ENCODE measurements around the gene KBTBD2. TPM values are rescaled to one million over a fixed set of nuclear protein-coding genes. Genes with fewer than 3 reads are reported as not detected.

The KBTBD2 gene
- total and polyA plus RNA-seq, 4 donors, result 45.0 to 78.8 (median 46.0) TPM

DNA sequence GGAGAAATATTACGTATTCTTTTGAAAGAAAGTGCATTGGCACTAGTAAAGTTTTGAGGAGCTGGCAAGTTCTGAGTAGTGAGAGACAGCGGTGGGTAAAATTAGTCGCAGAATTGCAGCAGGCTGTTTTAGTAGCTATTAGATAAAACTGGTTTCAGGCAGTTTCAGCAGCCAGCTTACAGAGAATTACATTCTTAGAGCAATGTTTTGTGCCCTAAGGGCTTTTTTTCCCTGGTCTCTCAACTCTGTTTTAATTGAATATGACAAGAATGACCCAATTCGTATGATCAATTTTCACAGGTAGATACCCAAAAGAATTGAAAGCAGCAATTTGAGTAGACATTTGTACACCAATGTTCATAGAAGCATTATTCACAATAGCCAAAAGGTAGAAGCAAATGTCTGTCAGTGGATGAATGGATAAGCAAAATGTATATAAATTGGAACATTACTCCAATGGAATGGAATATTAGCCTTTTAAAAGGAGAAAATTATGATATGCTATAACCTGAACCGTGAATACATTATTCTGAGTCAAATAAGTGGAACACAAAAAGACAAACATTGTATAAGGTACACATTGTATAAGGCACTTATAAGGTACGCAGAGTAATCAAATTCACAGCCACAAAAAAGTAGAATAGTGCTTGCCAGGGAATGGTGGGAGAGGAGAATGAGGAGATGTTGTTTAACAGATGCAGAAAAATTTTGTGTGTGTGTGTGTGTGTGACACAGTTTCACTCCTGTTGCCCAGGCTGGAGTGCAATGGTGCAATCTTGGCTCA, 5.2 kb upstream of the KBTBD2 start:
- DNase-seq (ENCODE audit: low read depth in 4 of 6, low spot score in 6 of 6), result peak in 1 of 6 donors; percentile 67
- Histone ChIP-seq H3K27me3 (ENCODE audit: control insufficient read depth, insufficient read depth, low read length) (no peaks in the 10 kb centered on the region), H3K27ac (ENCODE audit: low read depth, low read length) (no peak overlapping the region), H3K36me3 (ENCODE audit: control insufficient read depth, insufficient read depth, low read length) (no peaks in the 10 kb centered on the region), H3K4me3 (ENCODE audit: low read depth, low read length) (no peak overlapping the region), H3K4me1 (ENCODE audit: control insufficient read depth, insufficient read depth, low read length) (peaks cover 6% of the 10 kb centered on the region), H3K9me3 (ENCODE audit: control insufficient read depth, insufficient read depth, low read length) (no peaks in the 10 kb centered on the region)
- 91% methylated on average over 4 of the region's 6 CpGs for WGBS (ENCODE audit: insufficient coverage)

DNA sequence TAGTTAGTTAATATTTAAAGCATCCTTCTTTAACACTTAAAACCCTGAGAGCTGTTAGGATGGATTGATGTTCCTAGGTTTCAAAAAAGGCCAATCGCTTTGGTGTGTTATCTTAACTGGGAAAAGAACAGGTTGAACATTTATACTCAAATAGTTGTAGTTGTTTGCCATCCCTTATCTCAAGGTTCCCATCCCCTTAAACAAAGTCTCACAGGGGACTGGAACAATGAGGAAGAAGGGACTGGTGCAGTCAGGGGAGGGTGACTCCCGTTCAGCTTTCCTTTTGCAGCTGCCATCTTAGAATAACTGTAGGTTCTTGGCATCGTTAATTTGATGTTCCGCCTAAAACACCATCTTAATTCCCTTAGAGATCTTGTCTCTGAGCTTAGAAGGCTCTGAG, 2.6 kb upstream of the KBTBD2 start:
- peaks cover 9% of the 10 kb centered on the region for H3K4me1 ChIP-seq (ENCODE audit: control insufficient read depth, insufficient read depth, low read length)
- H3K36me3 ChIP-seq (ENCODE audit: control insufficient read depth, insufficient read depth, low read length), result no peaks in the 10 kb centered on the region
- H3K4me3 ChIP-seq (ENCODE audit: low read depth, low read length), result no peak overlapping the region
- no peak for DNase-seq (ENCODE audit: low read depth in 4 of 6, low spot score in 6 of 6)
- 94% methylated on average over 2 of the region's 4 CpGs for WGBS (ENCODE audit: insufficient coverage)
- no peaks in the 10 kb centered on the region for H3K9me3 ChIP-seq (ENCODE audit: control insufficient read depth, insufficient read depth, low read length)
- no peaks in the 10 kb centered on the region for H3K27me3 ChIP-seq (ENCODE audit: control insufficient read depth, insufficient read depth, low read length)
- no peak overlapping the region for H3K27ac ChIP-seq (ENCODE audit: low read depth, low read length)

DNA sequence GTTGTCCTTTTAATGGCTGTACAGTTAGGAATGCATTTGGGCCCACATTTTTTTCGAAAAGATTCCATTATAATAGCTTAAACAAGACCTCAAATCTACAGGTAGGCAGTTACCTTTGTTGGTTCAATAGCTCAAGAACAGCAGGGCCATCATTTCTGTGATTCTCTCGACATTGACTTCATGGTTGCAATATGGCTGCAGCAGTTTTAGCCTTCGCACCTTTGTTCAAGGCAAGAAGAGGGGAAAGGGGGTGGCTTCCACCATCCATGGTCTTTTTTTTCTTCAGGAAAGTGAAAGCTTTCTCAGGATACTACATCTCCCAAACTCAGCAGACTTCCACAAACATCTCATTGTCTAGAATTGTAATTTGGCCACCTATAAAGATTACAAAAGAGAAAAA, 2.2 kb upstream of the KBTBD2 start:
- WGBS (ENCODE audit: insufficient coverage), result 100% methylated on average over 1 of the region's 3 CpGs
- Histone ChIP-seq H3K4me1 (ENCODE audit: control insufficient read depth, insufficient read depth, low read length) (peaks cover 9% of the 10 kb centered on the region), H3K27ac (ENCODE audit: low read depth, low read length) (no peak overlapping the region), H3K27me3 (ENCODE audit: control insufficient read depth, insufficient read depth, low read length) (no peaks in the 10 kb centered on the region), H3K36me3 (ENCODE audit: control insufficient read depth, insufficient read depth, low read length) (no peaks in the 10 kb centered on the region), H3K9me3 (ENCODE audit: control insufficient read depth, insufficient read depth, low read length) (no peaks in the 10 kb centered on the region), H3K4me3 (ENCODE audit: low read depth, low read length) (no peak overlapping the region)
- no peak for DNase-seq (ENCODE audit: low read depth in 4 of 6, low spot score in 6 of 6)

DNA sequence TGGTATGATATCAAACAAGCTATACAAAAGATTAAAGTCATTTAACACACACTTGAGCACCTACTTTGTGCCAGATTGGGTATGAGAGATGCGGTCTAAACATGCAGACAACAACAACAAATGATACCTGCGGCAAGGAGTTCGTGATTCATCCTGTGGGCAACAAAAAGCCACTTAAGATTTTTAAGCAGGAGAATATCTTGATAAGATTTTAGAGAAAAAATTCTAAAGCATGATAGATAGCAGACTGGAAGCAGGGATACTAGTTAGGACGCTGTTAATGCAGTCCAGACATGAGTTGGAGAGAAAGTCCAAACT, 1.6 kb upstream of the KBTBD2 start:
- peak overlapping the region; percentile 99 for H3K27ac ChIP-seq (ENCODE audit: low read depth, low read length)
- no peaks in the 10 kb centered on the region for H3K36me3 ChIP-seq (ENCODE audit: control insufficient read depth, insufficient read depth, low read length)
- no peaks in the 10 kb centered on the region for H3K9me3 ChIP-seq (ENCODE audit: control insufficient read depth, insufficient read depth, low read length)
- WGBS (ENCODE audit: insufficient coverage), result 73% methylated on average over 2 of the region's 4 CpGs
- peaks cover 9% of the 10 kb centered on the region for H3K4me1 ChIP-seq (ENCODE audit: control insufficient read depth, insufficient read depth, low read length)
- no peak overlapping the region for H3K4me3 ChIP-seq (ENCODE audit: low read depth, low read length)
- DNase-seq (ENCODE audit: low read depth in 4 of 6, low spot score in 6 of 6), result no peak
- H3K27me3 ChIP-seq (ENCODE audit: control insufficient read depth, insufficient read depth, low read length), result no peaks in the 10 kb centered on the region

DNA sequence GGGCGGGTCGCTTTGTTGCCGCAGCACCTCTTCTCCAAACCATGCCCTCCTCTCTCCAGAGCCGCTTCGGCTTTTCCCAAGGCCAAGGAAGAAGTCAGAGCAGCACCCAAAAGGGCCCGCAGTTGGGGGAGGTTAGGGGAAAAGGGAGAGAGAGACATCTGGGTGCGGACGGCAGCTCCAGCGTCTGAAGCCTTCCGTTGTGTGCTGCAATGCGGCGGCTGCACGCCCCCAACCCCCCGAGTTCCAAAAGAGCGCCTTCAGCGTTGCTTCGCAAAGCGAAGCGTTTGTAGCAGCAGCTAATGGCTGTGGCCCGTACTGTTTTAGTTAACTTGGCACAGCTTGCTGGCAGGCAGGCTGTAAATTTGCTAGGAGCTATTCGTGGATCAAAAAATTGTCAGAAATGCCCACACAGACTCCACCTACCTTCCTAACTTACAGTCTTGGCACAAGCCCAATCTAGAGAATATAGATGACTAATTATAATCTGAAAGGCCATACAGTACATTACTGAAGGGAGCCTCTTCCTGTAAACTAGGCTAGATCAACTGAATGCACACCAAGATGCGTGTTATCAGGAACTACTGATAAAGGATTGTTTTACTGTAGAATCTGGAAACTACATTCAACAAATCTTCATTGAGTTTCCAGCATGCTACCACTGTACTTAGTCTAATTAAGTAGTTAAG, 1.1 kb upstream of the KBTBD2 start:
- H3K27me3 ChIP-seq (ENCODE audit: control insufficient read depth, insufficient read depth, low read length), result no peaks in the 10 kb centered on the region
- DNase-seq (ENCODE audit: low read depth in 4 of 6, low spot score in 6 of 6), result peak in 5 of 6 donors; percentile 30 to 87 (median 42)
- WGBS (ENCODE audit: insufficient coverage), result 0% methylated on average over 17 of the region's 22 CpGs
- peak overlapping the region; percentile 99 for H3K27ac ChIP-seq (ENCODE audit: low read depth, low read length)
- no peaks in the 10 kb centered on the region for H3K9me3 ChIP-seq (ENCODE audit: control insufficient read depth, insufficient read depth, low read length)
- H3K4me1 ChIP-seq (ENCODE audit: control insufficient read depth, insufficient read depth, low read length), result peaks cover 9% of the 10 kb centered on the region
- H3K36me3 ChIP-seq (ENCODE audit: control insufficient read depth, insufficient read depth, low read length), result no peaks in the 10 kb centered on the region
- peak overlapping the region; percentile 75 for H3K4me3 ChIP-seq (ENCODE audit: low read depth, low read length)

DNA sequence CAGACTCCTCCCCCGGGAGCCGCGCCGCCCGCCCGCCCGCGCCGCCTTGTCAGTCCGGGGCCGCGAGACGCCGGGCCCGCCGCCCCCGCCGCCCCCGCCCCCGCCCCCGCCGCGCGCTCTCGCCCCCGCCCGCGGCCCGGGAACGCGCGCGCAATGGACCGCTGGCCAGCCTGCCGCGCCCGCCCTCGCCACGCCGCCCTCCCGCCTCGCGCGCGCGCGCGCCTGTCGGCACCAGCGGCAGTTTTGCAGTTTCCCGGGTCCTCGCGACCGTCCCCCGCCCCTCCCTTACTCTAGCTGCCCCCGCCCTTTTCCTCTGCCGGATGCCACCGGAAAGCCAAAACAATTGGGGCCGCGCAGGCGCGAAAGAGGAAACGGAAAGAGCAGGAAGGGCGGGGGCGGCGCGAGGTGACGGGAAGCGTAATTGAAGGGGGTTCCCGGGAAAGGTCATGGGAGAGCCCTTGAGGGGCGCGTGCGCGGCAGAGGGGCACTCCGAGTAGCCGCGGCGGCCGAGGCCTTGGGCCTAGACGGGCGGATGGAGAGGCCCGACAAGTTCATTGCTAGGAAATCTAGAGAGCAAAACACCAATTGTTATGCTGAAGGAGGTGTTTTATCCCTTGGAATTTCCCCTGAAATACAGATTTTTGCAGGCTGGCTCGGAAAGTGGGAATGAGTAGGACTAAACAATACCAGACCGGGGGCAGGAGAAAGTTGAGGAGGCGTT, 400 bp upstream of the KBTBD2 start:
- under 1% methylated on average over 76 of the region's 85 CpGs for WGBS (ENCODE audit: insufficient coverage)
- Histone ChIP-seq H3K27me3 (ENCODE audit: control insufficient read depth, insufficient read depth, low read length) (no peaks in the 10 kb centered on the region), H3K9me3 (ENCODE audit: control insufficient read depth, insufficient read depth, low read length) (no peaks in the 10 kb centered on the region), H3K27ac (ENCODE audit: low read depth, low read length) (peak overlapping the region; percentile 99), H3K36me3 (ENCODE audit: control insufficient read depth, insufficient read depth, low read length) (no peaks in the 10 kb centered on the region), H3K4me3 (ENCODE audit: low read depth, low read length) (peak overlapping the region; percentile 75), H3K4me1 (ENCODE audit: control insufficient read depth, insufficient read depth, low read length) (peaks cover 9% of the 10 kb centered on the region)
- peak; percentile 87 to 99 (median 94) for DNase-seq (ENCODE audit: low read depth in 4 of 6, low spot score in 6 of 6)

DNA sequence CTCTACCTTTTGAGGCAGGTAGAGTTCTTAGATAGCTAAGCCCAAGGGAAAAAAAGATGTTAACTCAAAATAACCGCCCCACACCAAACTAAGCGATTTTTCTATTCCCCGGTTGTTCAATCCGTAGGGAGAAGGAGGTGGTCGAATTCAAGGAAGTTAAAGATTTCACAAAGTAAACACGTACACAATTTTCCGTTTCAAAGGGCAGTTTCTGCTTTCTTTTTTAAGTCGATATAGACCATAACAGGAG, 842 bp downstream of the KBTBD2 start:
- Histone ChIP-seq H3K4me1 (ENCODE audit: control insufficient read depth, insufficient read depth, low read length) (peaks cover 9% of the 10 kb centered on the region), H3K36me3 (ENCODE audit: control insufficient read depth, insufficient read depth, low read length) (no peaks in the 10 kb centered on the region), H3K4me3 (ENCODE audit: low read depth, low read length) (peak overlapping the region; percentile 70), H3K27me3 (ENCODE audit: control insufficient read depth, insufficient read depth, low read length) (no peaks in the 10 kb centered on the region), H3K27ac (ENCODE audit: low read depth, low read length) (peak overlapping the region; percentile 95), H3K9me3 (ENCODE audit: control insufficient read depth, insufficient read depth, low read length) (no peaks in the 10 kb centered on the region)
- WGBS (ENCODE audit: insufficient coverage), result no CpG with 5 or more reads among the region's 8 CpGs
- DNase-seq (ENCODE audit: low read depth in 4 of 6, low spot score in 6 of 6), result peak in 2 of 6 donors; percentile 17 to 24

DNA sequence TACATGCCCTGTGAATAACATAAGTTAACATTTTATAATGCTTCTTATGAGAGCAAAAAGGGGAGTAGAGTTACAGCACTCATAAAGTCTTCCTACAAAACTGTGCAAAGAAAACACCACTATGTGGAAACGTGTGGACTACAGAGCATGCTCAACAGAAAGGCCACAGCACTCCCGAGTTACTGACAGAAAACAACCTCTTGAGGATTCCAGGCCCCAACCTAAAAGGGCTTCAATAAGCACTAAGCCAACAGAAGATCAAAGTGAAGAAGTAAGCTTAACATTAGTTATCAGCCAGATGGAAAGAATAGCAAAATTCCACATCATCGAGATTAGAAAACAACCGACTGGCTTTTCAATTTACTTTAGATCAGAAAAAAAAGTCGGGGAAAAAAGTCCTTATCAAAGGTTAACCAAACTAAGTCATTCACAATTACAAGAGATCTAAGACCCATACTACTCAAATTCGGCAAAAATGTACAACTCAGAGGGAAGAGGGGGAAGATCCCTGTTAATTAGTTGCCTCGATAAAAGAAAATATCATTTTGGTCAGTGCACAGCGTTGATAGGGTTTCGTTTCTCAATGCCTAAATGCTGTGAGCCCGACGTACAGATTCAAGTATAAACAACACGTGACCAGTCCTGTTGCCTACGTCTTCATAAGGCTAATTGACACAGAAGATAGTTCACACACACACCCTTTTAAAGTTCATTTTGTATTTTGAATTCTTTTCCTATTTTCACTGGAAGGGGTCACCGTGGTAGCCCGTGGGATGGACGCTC, 1.4 kb downstream of the KBTBD2 start:
- H3K36me3 ChIP-seq (ENCODE audit: control insufficient read depth, insufficient read depth, low read length), result no peaks in the 10 kb centered on the region
- no peaks in the 10 kb centered on the region for H3K27me3 ChIP-seq (ENCODE audit: control insufficient read depth, insufficient read depth, low read length)
- peaks cover 9% of the 10 kb centered on the region for H3K4me1 ChIP-seq (ENCODE audit: control insufficient read depth, insufficient read depth, low read length)
- 0% methylated on average over 8 of the region's 16 CpGs for WGBS (ENCODE audit: insufficient coverage)
- peak in 4 of 6 donors; percentile 18 to 63 (median 41) for DNase-seq (ENCODE audit: low read depth in 4 of 6, low spot score in 6 of 6)
- H3K27ac ChIP-seq (ENCODE audit: low read depth, low read length), result peak overlapping the region; percentile 95
- H3K4me3 ChIP-seq (ENCODE audit: low read depth, low read length), result peak overlapping the region; percentile 70
- no peaks in the 10 kb centered on the region for H3K9me3 ChIP-seq (ENCODE audit: control insufficient read depth, insufficient read depth, low read length)

DNA sequence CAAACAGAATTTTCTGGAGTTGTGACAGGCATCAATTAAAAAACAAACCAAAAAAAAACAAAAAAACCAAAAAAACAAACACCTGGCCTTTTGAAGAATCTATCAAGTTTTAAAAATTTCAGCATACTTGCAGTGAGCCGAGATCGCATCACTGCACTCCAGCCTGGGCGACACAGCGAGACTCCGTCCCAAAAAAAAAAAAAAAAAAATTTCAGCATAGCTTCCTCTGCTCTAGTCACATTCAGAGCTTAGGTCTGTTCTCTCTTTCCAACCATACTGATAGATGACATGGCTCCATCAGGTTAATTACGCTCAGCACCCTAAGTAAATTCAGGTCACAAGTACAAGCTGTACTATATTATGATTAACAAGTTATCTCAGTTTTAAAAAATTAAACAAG, 3.1 kb downstream of the KBTBD2 start:
- Histone ChIP-seq H3K4me1 (ENCODE audit: control insufficient read depth, insufficient read depth, low read length) (peaks cover 9% of the 10 kb centered on the region), H3K27me3 (ENCODE audit: control insufficient read depth, insufficient read depth, low read length) (no peaks in the 10 kb centered on the region), H3K27ac (ENCODE audit: low read depth, low read length) (no peak overlapping the region), H3K36me3 (ENCODE audit: control insufficient read depth, insufficient read depth, low read length) (no peaks in the 10 kb centered on the region), H3K4me3 (ENCODE audit: low read depth, low read length) (no peak overlapping the region), H3K9me3 (ENCODE audit: control insufficient read depth, insufficient read depth, low read length) (no peaks in the 10 kb centered on the region)
- WGBS (ENCODE audit: insufficient coverage), result 89% methylated on average over 5 of the region's 6 CpGs
- DNase-seq (ENCODE audit: low read depth in 4 of 6, low spot score in 6 of 6), result no peak

All from spinal cord (tissue), 10 donors.